Heart left ventricle (tissue), 13 donors: ENCODE measurements around the gene UBE2Q2.

ENCODE experiments used
- CTCF ChIP-seq, 12 donors: fragments of 200-600 bp; sonication (generic) in 4 of 12; IDR thresholded peaks; one replicate each; pipeline versions ENCODE4 v1.5.0 to v1.8.0; 2018 to 2022; ENCODE audit warnings: antibody characterized with exemption in 12 of 12, mild to moderate bottlenecking in 5 of 12
- POLR2A ChIP-seq, 2 donors: fragments of 450-650 bp; IDR thresholded peaks; one replicate each; pipeline ENCODE4 v1.6.1; 2017; ENCODE audit warnings: antibody characterized with exemption in 2 of 2, mild to moderate bottlenecking in 2 of 2, moderate library complexity in 2 of 2
- donor health status: ischemic (EF 13 %, LVEDD 7.1; RV severe dilation, severe dysfunction).
- donor health status: DM: no; HTN: yes; CAD: no.
- donor health status: DM: no; HTN: no; CAD: no.
- donor health status: ischemic (EF 25% LVEDD 6.9; RV normal size, moderate dysfunction).
- donor health status: ischemic (EF 25% LVEDD 5.7; RV mildly dilated, moderate dysfunction).
- donor health status: ischemic (EF 35%, LVEDD 5.7; RV mildly dilated, moderate dysfunction).
- donor health status: nonischemic (EF 11% LVEDD 7.7; RV severe dilation, severe dysfunction).
- donor health status: DM: yes; HTN: yes; CAD: no.
- donor health status: PGD.
- donor health status: ischemic (EF 29% LVEDD 5.4; RV normal size, mild dysfunction).
- donor health status: nonischemic (EF 23%, LVEDD 6.1; RV moderate dilation, normal function).

- TF ChIP-seq CTCF (IDR thresholded peaks at IDR 0.05) (no peak), POLR2A (IDR thresholded peaks at IDR 0.05) (no peak)
These were observed 80.5 kb downstream of the UBE2Q2 start for GRCh38 chr15:75923756-75924155.
